WTC11 (cell line): ENCODE data around the gene NHLRC3. TPM values are rescaled to one million over a fixed set of nuclear protein-coding genes. Genes with fewer than 3 reads are reported as not detected.

ENCODE experiments used
- ATAC-seq: fragments of 200-7000 bp; cut with Tn5 transposase; 2 replicates; pipeline ENCODE4 v1.10.0; 2021; ENCODE audit warnings: mild to moderate bottlenecking, moderate library complexity
- CTCF ChIA-PET: fragments of 300-600 bp; sonication (Branson Sonifier 250); formaldehyde crosslinking; loops from one replicate; lab custom pipeline; 2021; ENCODE audit warnings: antibody characterized with exemption; lab: Charles Lee
- POLR2A ChIA-PET: fragments of 350-600 bp; sonication (Branson Sonifier 250); formaldehyde crosslinking; loops from one replicate; lab custom pipeline; 2021; ENCODE audit warnings: antibody characterized with exemption; lab: Charles Lee
- DNase-seq: peaks from one replicate; pipeline ENCODE4 v3.0.0; 2021; ENCODE audit warnings: low spot score
- H3K27ac Mint-ChIP-seq: 2 replicates; pipeline ENCODE4 v1.8.0; 2021; ENCODE audit warnings: mixed read lengths
- H3K27me3 Mint-ChIP-seq: 2 replicates; pipeline ENCODE4 v1.8.0; 2021; ENCODE audit warnings: low read depth, mild to moderate bottlenecking, moderate library complexity, mixed read lengths
- H3K36me3 Mint-ChIP-seq: 2 replicates; pipeline ENCODE4 v1.8.0; 2021; ENCODE audit warnings: mixed read lengths
- H3K4me1 Mint-ChIP-seq: 2 replicates; pipeline ENCODE4 v1.8.0; 2022; ENCODE audit warnings: mixed read lengths
- H3K4me3 Mint-ChIP-seq: 2 replicates; pipeline ENCODE4 v1.8.0; 2021; ENCODE audit warnings: mild to moderate bottlenecking, moderate library complexity, mixed read lengths
- H3K9me3 Mint-ChIP-seq: 2 replicates; pipeline ENCODE4 v1.8.0; 2021; ENCODE audit warnings: mixed read lengths
- ARID4B ChIP-seq: sonication (generic); formaldehyde crosslinking; IDR thresholded peaks from 2 replicates; pipeline ENCODE4 v1.8.0; 2023; ENCODE audit warnings: missing genetic modification reagents, mild to moderate bottlenecking, borderline replicate concordance
- ATF2 ChIP-seq: sonication (generic); formaldehyde crosslinking; IDR thresholded peaks from 2 replicates; pipeline ENCODE4 v1.8.1; 2022; ENCODE audit warnings: low read depth, missing genetic modification reagents, borderline replicate concordance
- GTF2I ChIP-seq: fragments of 250-450 bp; sonication (Bioruptor Pico); conservative IDR thresholded peaks from 2 replicates; pipeline ENCODE4 v1.4.0; 2021; ENCODE audit warnings: mild to moderate bottlenecking
- HMGA2 ChIP-seq: fragments of 250-450 bp; sonication (Bioruptor Pico); IDR thresholded peaks from 2 replicates; pipeline ENCODE4 v1.4.0; 2021; ENCODE audit warnings: mild to moderate bottlenecking, moderate library complexity
- HMGXB4 ChIP-seq: sonication (generic); formaldehyde crosslinking; IDR thresholded peaks from 2 replicates; pipeline ENCODE4 v1.8.1; 2023; ENCODE audit warnings: mild to moderate bottlenecking, moderate library complexity, missing genetic modification reagents
- IRF2 ChIP-seq: sonication (generic); formaldehyde crosslinking; IDR thresholded peaks from 2 replicates; pipeline ENCODE4 v1.8.0; 2022; ENCODE audit warnings: low read depth, missing genetic modification reagents, borderline replicate concordance
- JUN ChIP-seq: sonication (generic); formaldehyde crosslinking; IDR thresholded peaks from 2 replicates; pipeline ENCODE4 v1.8.0; 2023; ENCODE audit warnings: mild to moderate bottlenecking, missing genetic modification reagents
- KAT7 ChIP-seq: sonication (generic); formaldehyde crosslinking; IDR thresholded peaks from 2 replicates; pipeline ENCODE4 v1.8.1; 2023; ENCODE audit warnings: missing genetic modification reagents, mild to moderate bottlenecking, borderline replicate concordance
- NR3C1 ChIP-seq: sonication (generic); formaldehyde crosslinking; conservative IDR thresholded peaks from 2 replicates; pipeline ENCODE4 v1.8.1; 2023; ENCODE audit warnings: low read depth, mild to moderate bottlenecking, missing genetic modification reagents
- OVOL2 ChIP-seq: fragments of 250-450 bp; sonication (Bioruptor Pico); IDR thresholded peaks from 2 replicates; pipeline ENCODE4 v1.9.0; 2021; ENCODE audit warnings: mild to moderate bottlenecking, borderline replicate concordance
- SOX15 ChIP-seq: fragments of 250-450 bp; sonication (Bioruptor Pico); IDR thresholded peaks from 2 replicates; pipeline ENCODE4 v1.9.0; 2021; ENCODE audit warnings: mild to moderate bottlenecking
- SP1 ChIP-seq: sonication (generic); formaldehyde crosslinking; conservative IDR thresholded peaks from 2 replicates; pipeline ENCODE4 v1.8.1; 2022; ENCODE audit warnings: missing genetic modification reagents
- TCF7 ChIP-seq: sonication (generic); formaldehyde crosslinking; IDR thresholded peaks from 2 replicates; pipeline ENCODE4 v1.8.0; 2022; ENCODE audit warnings: mild to moderate bottlenecking, low read depth, missing genetic modification reagents, moderate library complexity
- TEAD4 ChIP-seq: sonication (generic); formaldehyde crosslinking; IDR thresholded peaks from 2 replicates; pipeline ENCODE4 v1.8.0; 2022; ENCODE audit warnings: mild to moderate bottlenecking, missing genetic modification reagents
- ZNF121 ChIP-seq: sonication (generic); formaldehyde crosslinking; IDR thresholded peaks from 2 replicates; pipeline ENCODE4 v1.8.0; 2023; ENCODE audit warnings: missing genetic modification reagents
- ZNF232 ChIP-seq: sonication (generic); formaldehyde crosslinking; IDR thresholded peaks from 2 replicates; pipeline ENCODE4 v1.8.0; 2022; ENCODE audit warnings: mild to moderate bottlenecking, missing genetic modification reagents
- ZNF396 ChIP-seq: fragments of 250-450 bp; sonication (Bioruptor Pico); IDR thresholded peaks from 2 replicates; pipeline ENCODE4 v1.8.0; 2021; ENCODE audit warnings: mild to moderate bottlenecking, moderate library complexity, borderline replicate concordance
- ZNF425 ChIP-seq: fragments of 250-450 bp; sonication (Bioruptor Pico); conservative IDR thresholded peaks from 2 replicates; pipeline ENCODE4 v1.9.0; 2021; ENCODE audit warnings: mild to moderate bottlenecking
- ZNF671 ChIP-seq: fragments of 250-450 bp; sonication (Bioruptor Pico); IDR thresholded peaks from 2 replicates; pipeline ENCODE4 v1.8.0; 2021; ENCODE audit warnings: mild to moderate bottlenecking
- total RNA-seq: library from RNA; stranded (reverse); gene quantifications from 3 replicates; pipeline ENCODE4 v1.2.3, GENCODE V29; 2021
- TF ChIP-seq, protein P1 (sequence below): sonication (generic); formaldehyde crosslinking; IDR thresholded peaks from 2 replicates; pipeline ENCODE4 v1.8.0; 2022; ENCODE audit warnings: mild to moderate bottlenecking, missing genetic modification reagents
- TF ChIP-seq, protein P2 (sequence below): sonication (generic); formaldehyde crosslinking; IDR thresholded peaks from 2 replicates; pipeline ENCODE4 v1.8.1; 2022; ENCODE audit warnings: mild to moderate bottlenecking, moderate library complexity, missing genetic modification reagents
- TF ChIP-seq, protein P3 (sequence below): fragments of 250-450 bp; sonication (Bioruptor Pico); IDR thresholded peaks from 2 replicates; pipeline ENCODE4 v1.9.0; 2021; ENCODE audit warnings: mild to moderate bottlenecking

NHLRC3 gene
- total RNA-seq, 1 experiment from 2014 or later = 18.8 TPM

DNA sequence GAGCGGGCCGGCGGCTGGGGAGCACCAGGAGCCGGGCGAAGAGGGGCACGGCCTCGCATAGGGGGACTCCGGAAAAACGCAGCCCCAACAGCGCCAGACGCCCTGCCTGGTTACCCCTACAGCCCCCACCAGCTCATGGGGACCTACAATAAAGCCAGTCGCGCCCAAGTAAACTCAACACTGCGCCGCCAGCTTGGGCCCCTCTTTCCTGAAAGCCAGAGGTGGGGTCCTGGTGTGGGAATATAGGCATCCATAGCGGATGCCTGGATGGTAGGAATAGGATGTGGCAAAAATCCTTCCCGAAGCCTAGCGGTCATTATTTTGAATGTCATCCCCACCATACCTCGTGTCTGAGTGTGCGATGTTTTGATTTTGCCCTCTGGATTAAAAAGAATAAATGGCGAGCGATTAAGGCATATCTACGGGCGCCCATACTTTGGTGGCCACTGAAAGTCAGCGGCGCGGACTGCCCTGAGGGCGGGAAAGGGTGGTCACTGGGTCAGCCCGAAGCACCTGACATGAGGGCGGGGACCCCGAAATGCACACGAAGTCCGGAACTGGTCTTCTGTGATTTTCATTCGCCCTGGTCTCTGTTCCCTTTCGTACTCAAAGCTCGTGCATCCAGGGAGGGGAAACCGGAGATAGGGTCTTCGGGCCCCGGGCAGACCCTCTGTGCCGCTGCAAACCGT is at the start of gene NHLRC3, which contains the start of gene PROSER1 (continued):
- TF ChIP-seq, protein P1, sequence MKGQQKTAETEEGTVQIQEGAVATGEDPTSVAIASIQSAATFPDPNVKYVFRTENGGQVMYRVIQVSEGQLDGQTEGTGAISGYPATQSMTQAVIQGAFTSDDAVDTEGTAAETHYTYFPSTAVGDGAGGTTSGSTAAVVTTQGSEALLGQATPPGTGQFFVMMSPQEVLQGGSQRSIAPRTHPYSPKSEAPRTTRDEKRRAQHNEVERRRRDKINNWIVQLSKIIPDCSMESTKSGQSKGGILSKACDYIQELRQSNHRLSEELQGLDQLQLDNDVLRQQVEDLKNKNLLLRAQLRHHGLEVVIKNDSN (CRISPR knock-in tag) = peak; percentile 77
- peak; percentile 77; the same call in 1 of the 2 replicates for TF ChIP-seq JUN (CRISPR knock-in tag)
- TF ChIP-seq, protein P2, sequence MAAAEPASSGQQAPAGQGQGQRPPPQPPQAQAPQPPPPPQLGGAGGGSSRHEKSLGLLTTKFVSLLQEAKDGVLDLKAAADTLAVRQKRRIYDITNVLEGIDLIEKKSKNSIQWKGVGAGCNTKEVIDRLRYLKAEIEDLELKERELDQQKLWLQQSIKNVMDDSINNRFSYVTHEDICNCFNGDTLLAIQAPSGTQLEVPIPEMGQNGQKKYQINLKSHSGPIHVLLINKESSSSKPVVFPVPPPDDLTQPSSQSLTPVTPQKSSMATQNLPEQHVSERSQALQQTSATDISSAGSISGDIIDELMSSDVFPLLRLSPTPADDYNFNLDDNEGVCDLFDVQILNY (CRISPR knock-in tag) = peak; percentile 93
- TF ChIP-seq TEAD4 (CRISPR knock-in tag) = no peak
- TF ChIP-seq HMGA2 (CRISPR knock-in tag) = peak; percentile 21; the same call in 1 of the 2 replicates
- TF ChIP-seq ZNF232 (CRISPR knock-in tag) = no peak
- TF ChIP-seq NR3C1 (CRISPR knock-in tag) = no peak
- TF ChIP-seq SP1 = peak; percentile 39
- no peak; the same call in 1 of the 2 replicates for TF ChIP-seq ZNF425 (CRISPR knock-in tag)
- TF ChIP-seq TCF7 = no peak

GRCh38 chr13:38990693-38991092 is 47.6 kb upstream of the NHLRC3 start, which contains the start of gene STOML3:
TSS of gene STOML3 (minus strand) at chr13:38990831. CDS start at chr13:38990721, 110 bp downstream.
- Mint-ChIP-seq H3K36me3 (no peaks in the 10 kb centered on the region), H3K4me1 (peaks cover 11% of the 10 kb centered on the region), H3K27ac (no peak within 1 kb of the TSS), H3K27me3 (no peaks in the 10 kb centered on the region), H3K9me3 (no peaks in the 10 kb centered on the region), H3K4me3 (no peak within 1 kb of the TSS)
- CTCF ChIA-PET = interaction anchor here (0.7 kb wide), 1 partner anchor 39 kb away, joined by 5 read pairs; no protein-coding TSS in a partner anchor
- POLR2A ChIA-PET = interaction anchor here (0.7 kb wide), 2 partner anchors 702 to 1075 kb away, joined by 5 to 7 read pairs; no protein-coding TSS in a partner anchor
- DNase-seq = no peak
- peak; percentile 75 for ATAC-seq
- no peak for TF ChIP-seq OVOL2 (CRISPR knock-in tag)
- no peak for TF ChIP-seq TCF7
- TF ChIP-seq NR3C1 (CRISPR knock-in tag) = no peak
- TF ChIP-seq IRF2 (CRISPR knock-in tag) = no peak
- no peak for TF ChIP-seq HMGXB4 (CRISPR knock-in tag)
- TF ChIP-seq ATF2 = no peak
- no peak for TF ChIP-seq ZNF121
- no peak for TF ChIP-seq GTF2I (CRISPR knock-in tag)
- no peak for TF ChIP-seq KAT7 (CRISPR knock-in tag)
- TF ChIP-seq SOX15 = no peak
- no peak for TF ChIP-seq ZNF396 (CRISPR knock-in tag)
- TF ChIP-seq, protein P3, sequence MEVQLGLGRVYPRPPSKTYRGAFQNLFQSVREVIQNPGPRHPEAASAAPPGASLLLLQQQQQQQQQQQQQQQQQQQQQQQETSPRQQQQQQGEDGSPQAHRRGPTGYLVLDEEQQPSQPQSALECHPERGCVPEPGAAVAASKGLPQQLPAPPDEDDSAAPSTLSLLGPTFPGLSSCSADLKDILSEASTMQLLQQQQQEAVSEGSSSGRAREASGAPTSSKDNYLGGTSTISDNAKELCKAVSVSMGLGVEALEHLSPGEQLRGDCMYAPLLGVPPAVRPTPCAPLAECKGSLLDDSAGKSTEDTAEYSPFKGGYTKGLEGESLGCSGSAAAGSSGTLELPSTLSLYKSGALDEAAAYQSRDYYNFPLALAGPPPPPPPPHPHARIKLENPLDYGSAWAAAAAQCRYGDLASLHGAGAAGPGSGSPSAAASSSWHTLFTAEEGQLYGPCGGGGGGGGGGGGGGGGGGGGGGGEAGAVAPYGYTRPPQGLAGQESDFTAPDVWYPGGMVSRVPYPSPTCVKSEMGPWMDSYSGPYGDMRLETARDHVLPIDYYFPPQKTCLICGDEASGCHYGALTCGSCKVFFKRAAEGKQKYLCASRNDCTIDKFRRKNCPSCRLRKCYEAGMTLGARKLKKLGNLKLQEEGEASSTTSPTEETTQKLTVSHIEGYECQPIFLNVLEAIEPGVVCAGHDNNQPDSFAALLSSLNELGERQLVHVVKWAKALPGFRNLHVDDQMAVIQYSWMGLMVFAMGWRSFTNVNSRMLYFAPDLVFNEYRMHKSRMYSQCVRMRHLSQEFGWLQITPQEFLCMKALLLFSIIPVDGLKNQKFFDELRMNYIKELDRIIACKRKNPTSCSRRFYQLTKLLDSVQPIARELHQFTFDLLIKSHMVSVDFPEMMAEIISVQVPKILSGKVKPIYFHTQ (CRISPR knock-in tag) = no peak
- no peak for TF ChIP-seq ARID4B (CRISPR knock-in tag)
- TF ChIP-seq ZNF671 = no peak
